Panc1 (cell line): ENCODE data around the gene ACTR3C. TPM values are rescaled to one million over a fixed set of nuclear protein-coding genes. Genes with fewer than 3 reads are reported as not detected.
"Not testable (repeated sequence)": the region's sequence is repeated elsewhere in the genome, so short reads cannot be mapped to it uniquely, and the experiment has no call there.

Experiments used
- ATAC-seq: fragments of 200-7000 bp; cut with Tn5 transposase; 2 replicates; pipeline ENCODE4 v1.9.1; 2020; ENCODE audit warnings: mild to moderate bottlenecking, moderate library complexity
- BruUV-seq: library from RNA; stranded (reverse); fragments of 400-500 nt; replicated peaks from 2 replicates; lab custom pipeline; 2021; lab: Mats Ljungman, UMichigan
- CTCF ChIA-PET: fragments of 300-600 bp; sonication (Branson Sonifier 250); formaldehyde crosslinking; loops from one replicate; lab custom pipeline; 2022; ENCODE audit warnings: antibody characterized with exemption; lab: Charles Lee
- POLR2A ChIA-PET: fragments of 300-600 bp; sonication (Branson Sonifier 250); formaldehyde crosslinking; loops from one replicate; lab custom pipeline; 2022; ENCODE audit warnings: antibody characterized with exemption; lab: Charles Lee
- DNase-seq: peaks from one replicate; pipeline ENCODE4 v3.0.0-alpha.2; 2010; ENCODE audit warnings: low read depth, low spot score
- H3K27ac ChIP-seq: 2 replicates; pipeline ENCODE4 v1.5.1; 2011; ENCODE audit warnings: mild to moderate bottlenecking, low read length, inconsistent platforms
- H3K27me3 ChIP-seq: fragments of 200-500 bp; sonication (Bioruptor generic); 2 replicates; pipeline ENCODE4 v1.6.0; 2014; ENCODE audit warnings: low read length, inconsistent platforms; ENCODE audit not compliant: control insufficient read depth, insufficient read depth
- H3K36me3 ChIP-seq: fragments of 200-500 bp; sonication (Bioruptor generic); 2 replicates; pipeline ENCODE4 v1.5.1; 2014; ENCODE audit warnings: inconsistent platforms, mild to moderate bottlenecking, low read length, moderate library complexity; ENCODE audit not compliant: control insufficient read depth, insufficient read depth
- H3K4me1 ChIP-seq: 2 replicates; pipeline ENCODE4 v1.5.1; 2011; ENCODE audit warnings: inconsistent platforms, mild to moderate bottlenecking, low read length, moderate library complexity; ENCODE audit not compliant: control insufficient read depth, insufficient read depth
- H3K4me3 ChIP-seq, 2 experiments: 2 replicates each; pipeline ENCODE4 v1.5.1; 2011 to 2012; ENCODE audit warnings: low read depth in 2 of 2, low read length in 2 of 2, mild to moderate bottlenecking in 2 of 2, inconsistent platforms in 1 of 2, moderate library complexity in 1 of 2
- H3K9me3 ChIP-seq: fragments of 200-500 bp; sonication (Bioruptor generic); 2 replicates; pipeline ENCODE4 v1.5.1; 2014; ENCODE audit warnings: low read depth, mild to moderate bottlenecking, inconsistent platforms, low read length, moderate library complexity; ENCODE audit not compliant: control insufficient read depth, insufficient read depth
- in situ Hi-C: cut with HindIII; loops from 2 replicates; pipeline ENCODE4 v1.10.0; 2016; ENCODE audit warnings: low sequenced_read_pairs, low pct_unique_long_range_greater_than_20kb
- intact Hi-C: fragments of 100-400 bp; cut with micrococcal nuclease; formaldehyde crosslinking; loops from one replicate; pipeline ENCODE4 v1.10.0; 2022; ENCODE audit not compliant: unreplicated experiment
- total RNA-seq: library from RNA; stranded (reverse); gene quantifications from one replicate; pipeline ENCODE4 v1.2.1, GENCODE V29; 2021; ENCODE audit not compliant: unreplicated experiment

Gene ACTR3C
- total RNA-seq, 1 experiment from 2014 or later = 6.5 TPM

GRCh38 chr7:150302908-150303310, 20.4 kb downstream of the ACTR3C start:
- H3K9me3 ChIP-seq, H3K27ac ChIP-seq, intact Hi-C loops, H3K4me3 ChIP-seq, ATAC-seq, DNase-seq, H3K27me3 ChIP-seq, in situ Hi-C loops, CTCF ChIA-PET, H3K36me3 ChIP-seq, POLR2A ChIA-PET, BruUV-seq, H3K4me1 ChIP-seq: not testable (repeated sequence)

- intact Hi-C loops, DNase-seq, BruUV-seq, CTCF ChIA-PET, H3K4me3 ChIP-seq, H3K9me3 ChIP-seq, in situ Hi-C loops, H3K4me1 ChIP-seq, POLR2A ChIA-PET, H3K27me3 ChIP-seq, H3K36me3 ChIP-seq, H3K27ac ChIP-seq, ATAC-seq: not testable (repeated sequence)
These were observed 25.4 kb downstream of the ACTR3C start for GRCh38 chr7:150297978-150298377.

- H3K36me3 ChIP-seq, CTCF ChIA-PET, DNase-seq, H3K27ac ChIP-seq, H3K9me3 ChIP-seq, H3K4me1 ChIP-seq, POLR2A ChIA-PET, H3K27me3 ChIP-seq, ATAC-seq, intact Hi-C loops, H3K4me3 ChIP-seq, in situ Hi-C loops: not testable (repeated sequence)
- BruUV-seq = TSS peak; percentile 69
These were observed 26.5 kb downstream of the ACTR3C start for GRCh38 chr7:150296802-150297201.

- BruUV-seq, H3K4me3 ChIP-seq, DNase-seq, CTCF ChIA-PET, in situ Hi-C loops, H3K27me3 ChIP-seq, intact Hi-C loops, H3K27ac ChIP-seq, H3K9me3 ChIP-seq, POLR2A ChIA-PET, H3K4me1 ChIP-seq, H3K36me3 ChIP-seq: not testable (repeated sequence)
- peak; percentile 96 for ATAC-seq
These were observed 27.7 kb downstream of the ACTR3C start for GRCh38 chr7:150295614-150296013.

- BruUV-seq, POLR2A ChIA-PET, ATAC-seq, H3K27me3 ChIP-seq, H3K9me3 ChIP-seq, H3K36me3 ChIP-seq, DNase-seq, in situ Hi-C loops, CTCF ChIA-PET, H3K4me3 ChIP-seq, H3K27ac ChIP-seq, intact Hi-C loops, H3K4me1 ChIP-seq: not testable (repeated sequence)
These were observed 28.3 kb downstream of the ACTR3C start for GRCh38 chr7:150295027-150295426.

- H3K36me3 ChIP-seq, H3K27me3 ChIP-seq, DNase-seq, intact Hi-C loops, H3K4me1 ChIP-seq, ATAC-seq, CTCF ChIA-PET, in situ Hi-C loops, H3K9me3 ChIP-seq, H3K27ac ChIP-seq, H3K4me3 ChIP-seq, BruUV-seq, POLR2A ChIA-PET: not testable (repeated sequence)
These were observed 33.0 kb downstream of the ACTR3C start for GRCh38 chr7:150290317-150290716.

GRCh38 chr7:150288816-150289215, 34.5 kb downstream of the ACTR3C start:
- H3K9me3 ChIP-seq, BruUV-seq, H3K27ac ChIP-seq, CTCF ChIA-PET, H3K27me3 ChIP-seq, H3K4me3 ChIP-seq, ATAC-seq, POLR2A ChIA-PET, H3K36me3 ChIP-seq, H3K4me1 ChIP-seq, DNase-seq, in situ Hi-C loops: not testable (repeated sequence)
- intact Hi-C loops = loop anchor here (10.0 kb wide), 2 partner anchors 136 to 466 kb away; no protein-coding TSS in a partner anchor

- H3K27ac ChIP-seq, H3K27me3 ChIP-seq, BruUV-seq, in situ Hi-C loops, DNase-seq, H3K4me3 ChIP-seq, H3K4me1 ChIP-seq, CTCF ChIA-PET, H3K36me3 ChIP-seq, ATAC-seq, POLR2A ChIA-PET, H3K9me3 ChIP-seq: not testable (repeated sequence)
- intact Hi-C loops = loop anchor here (10.0 kb wide), 2 partner anchors 137 to 467 kb away; no protein-coding TSS in a partner anchor
These were observed 35.5 kb downstream of the ACTR3C start for GRCh38 chr7:150287815-150288214.
